Measurements from ENCODE around the gene SSH2.
A peak's percentile ranks its signal among the peaks of the same experiment; 100 is the strongest.

The SSH2 gene

GRCh38 chr17:29614349-29615047, 315.5 kb downstream of the SSH2 start:
- peak overlapping the region; percentile 64; the same call in 1 of the 2 replicates for H3K4me3 ChIP-seq (ENCODE audit: low read length)
- peaks cover 13% of the 10 kb centered on the region; the same call in 1 of the 2 replicates for H3K4me1 ChIP-seq (ENCODE audit: low read length)

GRCh38 chr17:29613856-29614255, 316.2 kb downstream of the SSH2 start:
- TF ChIP-seq EZH2phosphoT487 (IDR thresholded peaks at IDR 0.05; ENCODE audit: low read depth) (no peak), CTCF (IDR thresholded peaks at IDR 0.05; ENCODE audit: low read depth, low read length) (no peak)
- H3K4me3 ChIP-seq (ENCODE audit: low read length) = no peak overlapping the region

More at GRCh38 chr17:29614349-29615047, 315.5 kb downstream of the SSH2 start:
- Histone ChIP-seq H3K27ac (ENCODE audit: low read length) (no peak overlapping the region), H3K4me2 (ENCODE audit: low read length) (peak overlapping the region; percentile 84), H3K36me3 (replicated peaks; ENCODE audit: low read depth, low read length) (peaks cover 4% of the 10 kb centered on the region), H2AFZ (ENCODE audit: low read depth, low read length) (no peak overlapping the region), H3K9ac (ENCODE audit: low read length) (no peak overlapping the region), H4K20me1 (ENCODE audit: insufficient read depth, low read length) (peaks cover 6% of the 10 kb centered on the region), H3K27me3 (ENCODE audit: low read depth, low read length) (no peaks in the 10 kb centered on the region), H3K9me3 (ENCODE audit: insufficient read depth, low read length) (no peaks in the 10 kb centered on the region), H3K79me2 (ENCODE audit: low read length) (no peaks in the 10 kb centered on the region)
- TF ChIP-seq EZH2phosphoT487 (IDR thresholded peaks at IDR 0.05; ENCODE audit: low read depth) = no peak
- no peak for TF ChIP-seq CTCF (IDR thresholded peaks at IDR 0.05; ENCODE audit: low read depth, low read length)

GRCh38 chr17:29613352-29613837, 316.6 kb downstream of the SSH2 start:
- Histone ChIP-seq H2AFZ (ENCODE audit: low read depth, low read length) (no peak overlapping the region), H3K4me3 (ENCODE audit: low read length) (no peak overlapping the region), H3K9ac (ENCODE audit: low read length) (no peak overlapping the region)

More at GRCh38 chr17:29613856-29614255, 316.2 kb downstream of the SSH2 start:
- Histone ChIP-seq H3K9me3 (ENCODE audit: insufficient read depth, low read length) (no peaks in the 10 kb centered on the region), H3K4me1 (ENCODE audit: low read length) (peaks cover 13% of the 10 kb centered on the region; the same call in 1 of the 2 replicates), H3K79me2 (ENCODE audit: low read length) (no peaks in the 10 kb centered on the region), H3K4me2 (ENCODE audit: low read length) (no peak overlapping the region), H3K27ac (ENCODE audit: low read length) (no peak overlapping the region), H3K9ac (ENCODE audit: low read length) (no peak overlapping the region), H2AFZ (ENCODE audit: low read depth, low read length) (no peak overlapping the region), H3K27me3 (ENCODE audit: low read depth, low read length) (no peaks in the 10 kb centered on the region), H3K36me3 (replicated peaks; ENCODE audit: low read depth, low read length) (peaks cover 4% of the 10 kb centered on the region), H4K20me1 (ENCODE audit: insufficient read depth, low read length) (peaks cover 6% of the 10 kb centered on the region)

More at GRCh38 chr17:29613352-29613837, 316.6 kb downstream of the SSH2 start:
- no peak overlapping the region for H3K4me2 ChIP-seq (ENCODE audit: low read length)
- H3K4me1 ChIP-seq (ENCODE audit: low read length) = peaks cover 11% of the 10 kb centered on the region; the same call in 1 of the 2 replicates
- peaks cover 6% of the 10 kb centered on the region for H4K20me1 ChIP-seq (ENCODE audit: insufficient read depth, low read length)
- H3K36me3 ChIP-seq (replicated peaks; ENCODE audit: low read depth, low read length) = peaks cover 4% of the 10 kb centered on the region
- TF ChIP-seq CTCF (IDR thresholded peaks at IDR 0.05; ENCODE audit: low read depth, low read length) (no peak), EZH2phosphoT487 (IDR thresholded peaks at IDR 0.05; ENCODE audit: low read depth) (no peak)
- no peaks in the 10 kb centered on the region for H3K9me3 ChIP-seq (ENCODE audit: insufficient read depth, low read length)
- no peak overlapping the region for H3K27ac ChIP-seq (ENCODE audit: low read length)
- H3K79me2 ChIP-seq (ENCODE audit: low read length) = no peaks in the 10 kb centered on the region
- H3K27me3 ChIP-seq (ENCODE audit: low read depth, low read length) = no peaks in the 10 kb centered on the region

Measured in OCI-LY3 (cell line).